K562 (cell line): Measurements from ENCODE around the gene STMN3. TPM values are rescaled to one million over a fixed set of nuclear protein-coding genes. Genes with fewer than 3 reads are reported as not detected.

Source experiments
- ATAC-seq: fragments of 200-7000 bp; cut with Tn5 transposase; 3 replicates; pipeline ENCODE4 v1.9.1; 2020; ENCODE audit warnings: moderate library complexity
- BruUV-seq: library from RNA; stranded (reverse); fragments of 400-500 nt; replicated peaks from 2 replicates; lab custom pipeline; 2021; lab: Mats Ljungman, UMichigan
- CTCF ChIA-PET: fragments of 300-600 bp; formaldehyde crosslinking; extraction: SDS; loops from one replicate; lab custom pipeline; 2021; ENCODE audit warnings: low intra/inter-chr PET ratio; lab: Yijun Ruan, JAX
- POLR2A ChIA-PET: fragments of 300-600, 350-650 bp; sonication (Branson Sonifier 250); formaldehyde crosslinking; extraction: SDS; loops from one replicate; lab custom pipeline; 2021; ENCODE audit warnings: antibody characterized with exemption, inconsistent platforms; lab: Yijun Ruan, JAX
- DNase-seq, 4 experiments: peaks; one replicate each; pipeline versions ENCODE4 v3.0.0 to v3.0.0-alpha.2; 2011 to 2018; ENCODE audit warnings: low spot score in 3 of 4, mixed read lengths in 3 of 4; ENCODE audit errors: extremely low read depth in 1 of 4
- FAIRE-seq: peaks from 2 replicates; lab custom pipeline; 2011; peaks lifted over from hg19 to GRCh38; lab: Jason Lieb, UNC
- H2AFZ ChIP-seq: 2 replicates; pipeline ENCODE4 v1.6.0; 2011; ENCODE audit warnings: low read depth, low read length, control low read depth, inconsistent platforms
- H3K27ac ChIP-seq: fragments of 200-600 bp; 3 replicates; pipeline ENCODE4 v1.8.0; 2011; ENCODE audit warnings: low read depth, mild to moderate bottlenecking, control low read depth, inconsistent platforms, low read length, moderate library complexity, mixed read lengths; ENCODE audit errors: extremely low read depth
- H3K27me3 ChIP-seq, 2 experiments: fragments of 300-600 bp in 1 of 2; 2 replicates in 1 of 2; 3 replicates in 1 of 2; pipeline versions ENCODE4 v1.6.0 to v1.8.0; 2011; ENCODE audit warnings: inconsistent platforms in 2 of 2, low read length in 2 of 2, mild to moderate bottlenecking in 1 of 2, mixed read lengths in 1 of 2, moderate library complexity in 1 of 2; ENCODE audit not compliant: control insufficient read depth in 2 of 2, insufficient read depth in 2 of 2
- H3K36me3 ChIP-seq: fragments of 300-600 bp; 3 replicates; pipeline ENCODE4 v1.8.0; 2011; ENCODE audit warnings: mild to moderate bottlenecking, low read length, inconsistent platforms; ENCODE audit not compliant: control insufficient read depth, insufficient read depth
- H3K4me1 ChIP-seq, 2 experiments: fragments of 200-600 bp in 1 of 2; replicated peaks in 1 of 2; 2 replicates in 1 of 2; 3 replicates in 1 of 2; pipeline versions ENCODE4 v1.5.1 to v1.8.0; 2011; ENCODE audit warnings: inconsistent platforms in 2 of 2, low read length in 2 of 2, mild to moderate bottlenecking in 1 of 2, mixed read lengths in 1 of 2, moderate library complexity in 1 of 2; ENCODE audit not compliant: control insufficient read depth in 2 of 2, insufficient read depth in 2 of 2
- H3K4me2 ChIP-seq: 2 replicates; pipeline ENCODE4 v1.6.1; 2011; ENCODE audit warnings: low read length, control low read depth, inconsistent platforms, mixed read lengths; ENCODE audit not compliant: insufficient read depth
- H3K4me3 ChIP-seq: fragments of 200-600 bp; sonication (generic), shearing (Covaris generic); 2 replicates; pipeline ENCODE4 v1.5.1; 2016; ENCODE audit warnings: control low read depth, inconsistent platforms
- H3K79me2 ChIP-seq: fragments of 200-600 bp; 3 replicates; pipeline ENCODE4 v1.8.0; 2011; ENCODE audit warnings: low read length, inconsistent platforms; ENCODE audit not compliant: control insufficient read depth, insufficient read depth
- H3K9ac ChIP-seq, 2 experiments: 2 replicates each; pipeline versions ENCODE4 v1.6.0 to v1.6.1; 2011; ENCODE audit warnings: low read depth in 2 of 2, low read length in 2 of 2, control low read depth in 1 of 2, inconsistent platforms in 1 of 2, mild to moderate bottlenecking in 1 of 2, mixed read lengths in 1 of 2; ENCODE audit not compliant: insufficient read depth in 1 of 2
- H3K9me1 ChIP-seq: one replicate; pipeline ENCODE4 v1.6.0; 2011; ENCODE audit warnings: inconsistent platforms, mild to moderate bottlenecking, low read length, moderate library complexity; ENCODE audit not compliant: control insufficient read depth, insufficient read depth
- H3K9me3 ChIP-seq: replicated peaks from 2 replicates; pipeline ENCODE4 v1.5.1; 2011; ENCODE audit warnings: low read depth, low read length, inconsistent platforms; ENCODE audit not compliant: control insufficient read depth, insufficient read depth
- H4K20me1 ChIP-seq: replicated peaks from 2 replicates; pipeline ENCODE4 v1.6.1; 2011; ENCODE audit warnings: low read length, inconsistent platforms, mixed read lengths; ENCODE audit not compliant: control insufficient read depth, insufficient read depth
- EZH2 ChIP-seq: IDR thresholded peaks from 2 replicates; pipeline ENCODE4 v1.6.1; 2012; ENCODE audit warnings: low read depth, mild to moderate bottlenecking, inconsistent platforms, low read length, borderline replicate concordance
- FOXJ2 ChIP-seq: fragments of 200-800 bp; sonication (Bioruptor generic); IDR thresholded peaks from 2 replicates; pipeline ENCODE4 v1.6.1; 2016; ENCODE audit warnings: missing genetic modification characterization, missing compliant biosample characterization
- NFRKB ChIP-seq: fragments of 450-650 bp; IDR thresholded peaks from 2 replicates; pipeline ENCODE4 v1.6.1; 2016; ENCODE audit warnings: low read depth
- ZHX1 ChIP-seq: fragments of 150-350 bp; conservative IDR thresholded peaks from 2 replicates; pipeline ENCODE4 v1.6.1; 2014; ENCODE audit warnings: low read length
- WGBS: fragments of 100-300 bp; shearing (Covaris generic); methylation state at CpG from one replicate; pipeline ENCODE4 v1.1.6; 2016; ENCODE audit warnings: low coverage, mixed read lengths; ENCODE audit not compliant: insufficient coverage; ENCODE audit errors: missing lambda C conversion rate; 5-methylcytosine and 5-hydroxymethylcytosine counted together
- in situ Hi-C: fragments of 300-500 bp; cut with MboI; formaldehyde crosslinking; loops from 4 replicates; pipeline ENCODE4 v1.15.0; 2018; ENCODE audit warnings: inconsistent platforms, mixed read lengths
- intact Hi-C: fragments of 100-400 bp; cut with micrococcal nuclease; formaldehyde crosslinking; loops from 2 replicates; pipeline ENCODE4 v1.14.2; 2022
- polyA plus RNA-seq, 8 experiments: library from polyadenylated mRNA; depleted of rRNA in 4 of 8; stranded (reverse) in 5 of 8; unstranded in 3 of 8; fragments of >200 nt; fragmentation: Nextera tagmentation in 2 of 8; fragmentation: Illumina TruSeq in 1 of 8; extraction: Ambion mirVana in 2 of 8; extraction: Trizol in 1 of 8; gene quantifications; 2 replicates each; pipeline versions ENCODE4 v1.2.1 to v1.2.3, GENCODE V29; 2011 to 2014; ENCODE audit warnings: inconsistent platforms in 1 of 8, missing spikeins in 1 of 8
- total RNA-seq, 7 experiments: library from RNA; depleted of rRNA in 6 of 7; stranded (reverse); fragments of >200 nt in 6 of 7; fragmentation: Illumina TruSeq in 2 of 7; extraction: Trizol in 2 of 7; gene quantifications; 2 replicates each; pipeline versions ENCODE4 v1.2.1 to v1.2.3, GENCODE V29; 2011 to 2021; ENCODE audit warnings: low replicate concordance in 1 of 7
- TF ChIP-seq, protein P1 (sequence below): sonication (generic); formaldehyde crosslinking; IDR thresholded peaks from 2 replicates; pipeline ENCODE4 v1.8.0; 2022; ENCODE audit warnings: mild to moderate bottlenecking, missing genetic modification reagents
- TF ChIP-seq, protein P2 (sequence below): sonication (generic); formaldehyde crosslinking; IDR thresholded peaks from 2 replicates; pipeline ENCODE4 v1.8.1; 2023; ENCODE audit warnings: mild to moderate bottlenecking, missing genetic modification reagents
- TF ChIP-seq, protein P3 (sequence below): fragments of 450-650 bp; conservative IDR thresholded peaks from 2 replicates; pipeline ENCODE4 v1.6.1; 2016; ENCODE audit warnings: missing genetic modification characterization, low read depth, mild to moderate bottlenecking, control low read depth, missing compliant biosample characterization
- TF ChIP-seq, protein P4 (sequence below): fragments of 450-650 bp; IDR thresholded peaks from 2 replicates; pipeline ENCODE4 v1.6.1; 2016

STMN3 gene
- total and polyA plus RNA-seq, 9 of the 15 experiments (the other 6 are each of a cell fraction or from before 2014, with no cell fraction given) = 0.70 to 65.6 (median 29.4) TPM

GRCh38 chr20:63620991-63621390 lies 32.2 kb downstream of the STMN3 start (continued):
- TF ChIP-seq EZH2 = no peak
- TF ChIP-seq, protein P1, sequence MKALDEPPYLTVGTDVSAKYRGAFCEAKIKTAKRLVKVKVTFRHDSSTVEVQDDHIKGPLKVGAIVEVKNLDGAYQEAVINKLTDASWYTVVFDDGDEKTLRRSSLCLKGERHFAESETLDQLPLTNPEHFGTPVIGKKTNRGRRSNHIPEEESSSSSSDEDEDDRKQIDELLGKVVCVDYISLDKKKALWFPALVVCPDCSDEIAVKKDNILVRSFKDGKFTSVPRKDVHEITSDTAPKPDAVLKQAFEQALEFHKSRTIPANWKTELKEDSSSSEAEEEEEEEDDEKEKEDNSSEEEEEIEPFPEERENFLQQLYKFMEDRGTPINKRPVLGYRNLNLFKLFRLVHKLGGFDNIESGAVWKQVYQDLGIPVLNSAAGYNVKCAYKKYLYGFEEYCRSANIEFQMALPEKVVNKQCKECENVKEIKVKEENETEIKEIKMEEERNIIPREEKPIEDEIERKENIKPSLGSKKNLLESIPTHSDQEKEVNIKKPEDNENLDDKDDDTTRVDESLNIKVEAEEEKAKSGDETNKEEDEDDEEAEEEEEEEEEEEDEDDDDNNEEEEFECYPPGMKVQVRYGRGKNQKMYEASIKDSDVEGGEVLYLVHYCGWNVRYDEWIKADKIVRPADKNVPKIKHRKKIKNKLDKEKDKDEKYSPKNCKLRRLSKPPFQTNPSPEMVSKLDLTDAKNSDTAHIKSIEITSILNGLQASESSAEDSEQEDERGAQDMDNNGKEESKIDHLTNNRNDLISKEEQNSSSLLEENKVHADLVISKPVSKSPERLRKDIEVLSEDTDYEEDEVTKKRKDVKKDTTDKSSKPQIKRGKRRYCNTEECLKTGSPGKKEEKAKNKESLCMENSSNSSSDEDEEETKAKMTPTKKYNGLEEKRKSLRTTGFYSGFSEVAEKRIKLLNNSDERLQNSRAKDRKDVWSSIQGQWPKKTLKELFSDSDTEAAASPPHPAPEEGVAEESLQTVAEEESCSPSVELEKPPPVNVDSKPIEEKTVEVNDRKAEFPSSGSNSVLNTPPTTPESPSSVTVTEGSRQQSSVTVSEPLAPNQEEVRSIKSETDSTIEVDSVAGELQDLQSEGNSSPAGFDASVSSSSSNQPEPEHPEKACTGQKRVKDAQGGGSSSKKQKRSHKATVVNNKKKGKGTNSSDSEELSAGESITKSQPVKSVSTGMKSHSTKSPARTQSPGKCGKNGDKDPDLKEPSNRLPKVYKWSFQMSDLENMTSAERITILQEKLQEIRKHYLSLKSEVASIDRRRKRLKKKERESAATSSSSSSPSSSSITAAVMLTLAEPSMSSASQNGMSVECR (CRISPR knock-in tag) = no peak

- in situ Hi-C loops = no loop called here
- Histone ChIP-seq H4K20me1 (no peaks in the 10 kb centered on the region), H3K9me3 (no peaks in the 10 kb centered on the region), H3K79me2 (peaks cover 43% of the 10 kb centered on the region), H3K4me1 (peaks cover 0 to 9% of the 10 kb centered on the region in 2 experiments; a peak in 1 of 5 replicates), H3K27ac (no peak overlapping the region), H2AFZ (no peak overlapping the region), H3K27me3 (no peaks in the 10 kb centered on the region), H3K9me1 (no peaks in the 10 kb centered on the region), H3K4me3 (no peak overlapping the region), H3K9ac (peak overlapping the region in 1 of 2 experiments; percentile 43; a peak in 1 of 4 replicates), H3K36me3 (peaks cover 45% of the 10 kb centered on the region; the same call in 2 of the 3 replicates), H3K4me2 (no peak overlapping the region)
- WGBS = 79% methylated on average over 13 of the region's 13 CpGs
- ChIA-PET POLR2A (interaction anchor here (0.7 to 1.6 kb wide), 2 partner anchors 8 to 149 kb away, joined by 3 to 6 read pairs; partner anchors contain the start of gene GMEB2), CTCF (no interaction called here)
- DNase-seq (no peak), ATAC-seq (no peak), FAIRE-seq (no peak)
- no TSS peak for BruUV-seq
- intact Hi-C loops = no loop called here
- TF ChIP-seq NFRKB (no peak), FOXJ2 (tag) (no peak), ZHX1 (no peak)
- TF ChIP-seq, protein P2, sequence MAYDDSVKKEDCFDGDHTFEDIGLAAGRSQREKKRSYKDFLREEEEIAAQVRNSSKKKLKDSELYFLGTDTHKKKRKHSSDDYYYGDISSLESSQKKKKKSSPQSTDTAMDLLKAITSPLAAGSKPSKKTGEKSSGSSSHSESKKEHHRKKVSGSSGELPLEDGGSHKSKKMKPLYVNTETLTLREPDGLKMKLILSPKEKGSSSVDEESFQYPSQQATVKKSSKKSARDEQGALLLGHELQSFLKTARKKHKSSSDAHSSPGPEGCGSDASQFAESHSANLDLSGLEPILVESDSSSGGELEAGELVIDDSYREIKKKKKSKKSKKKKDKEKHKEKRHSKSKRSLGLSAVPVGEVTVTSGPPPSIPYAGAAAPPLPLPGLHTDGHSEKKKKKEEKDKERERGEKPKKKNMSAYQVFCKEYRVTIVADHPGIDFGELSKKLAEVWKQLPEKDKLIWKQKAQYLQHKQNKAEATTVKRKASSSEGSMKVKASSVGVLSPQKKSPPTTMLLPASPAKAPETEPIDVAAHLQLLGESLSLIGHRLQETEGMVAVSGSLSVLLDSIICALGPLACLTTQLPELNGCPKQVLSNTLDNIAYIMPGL (CRISPR knock-in tag) = no peak
- TF ChIP-seq, protein P3, sequence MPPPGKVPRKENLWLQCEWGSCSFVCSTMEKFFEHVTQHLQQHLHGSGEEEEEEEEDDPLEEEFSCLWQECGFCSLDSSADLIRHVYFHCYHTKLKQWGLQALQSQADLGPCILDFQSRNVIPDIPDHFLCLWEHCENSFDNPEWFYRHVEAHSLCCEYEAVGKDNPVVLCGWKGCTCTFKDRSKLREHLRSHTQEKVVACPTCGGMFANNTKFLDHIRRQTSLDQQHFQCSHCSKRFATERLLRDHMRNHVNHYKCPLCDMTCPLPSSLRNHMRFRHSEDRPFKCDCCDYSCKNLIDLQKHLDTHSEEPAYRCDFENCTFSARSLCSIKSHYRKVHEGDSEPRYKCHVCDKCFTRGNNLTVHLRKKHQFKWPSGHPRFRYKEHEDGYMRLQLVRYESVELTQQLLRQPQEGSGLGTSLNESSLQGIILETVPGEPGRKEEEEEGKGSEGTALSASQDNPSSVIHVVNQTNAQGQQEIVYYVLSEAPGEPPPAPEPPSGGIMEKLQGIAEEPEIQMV (tag) = no peak
- TF ChIP-seq, protein P4, sequence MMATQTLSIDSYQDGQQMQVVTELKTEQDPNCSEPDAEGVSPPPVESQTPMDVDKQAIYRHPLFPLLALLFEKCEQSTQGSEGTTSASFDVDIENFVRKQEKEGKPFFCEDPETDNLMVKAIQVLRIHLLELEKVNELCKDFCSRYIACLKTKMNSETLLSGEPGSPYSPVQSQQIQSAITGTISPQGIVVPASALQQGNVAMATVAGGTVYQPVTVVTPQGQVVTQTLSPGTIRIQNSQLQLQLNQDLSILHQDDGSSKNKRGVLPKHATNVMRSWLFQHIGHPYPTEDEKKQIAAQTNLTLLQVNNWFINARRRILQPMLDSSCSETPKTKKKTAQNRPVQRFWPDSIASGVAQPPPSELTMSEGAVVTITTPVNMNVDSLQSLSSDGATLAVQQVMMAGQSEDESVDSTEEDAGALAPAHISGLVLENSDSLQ = no peak
Observed at GRCh38 chr20:63619505-63619904, 33.7 kb downstream of the STMN3 start.
